GM12878 (cell line): ENCODE measurements around the gene TMEM63B. TPM values are rescaled to one million over a fixed set of nuclear protein-coding genes. Genes with fewer than 3 reads are reported as not detected.

Experiments
- ATAC-seq: fragments of 200-7000 bp; cut with Tn5 transposase; 3 replicates; pipeline ENCODE4 v1.9.1; 2020; ENCODE audit warnings: mild to moderate bottlenecking, moderate library complexity
- BruUV-seq: library from RNA; stranded (reverse); fragments of 400-500 nt; replicated peaks from 2 replicates; lab custom pipeline; 2021; lab: Mats Ljungman, UMichigan
- CTCF ChIA-PET: fragments of 300-600 bp; sonication (Branson Sonifier 250); formaldehyde crosslinking; extraction: SDS; loops from one replicate; lab custom pipeline; 2021; ENCODE audit warnings: inconsistent platforms; lab: Yijun Ruan, JAX
- POLR2A ChIA-PET: fragments of 350-600 bp; formaldehyde crosslinking; extraction: SDS; loops from one replicate; lab custom pipeline; 2021; ENCODE audit warnings: inconsistent platforms; lab: Charles Lee
- RAD21 ChIA-PET: fragments of 300-600 bp; sonication (Branson Sonifier 250); formaldehyde crosslinking; loops from one replicate; lab custom pipeline; 2023; ENCODE audit warnings: antibody characterized with exemption; ENCODE audit not compliant: unreplicated experiment; lab: Charles Lee
- SMC1A ChIA-PET: fragments of 300-600 bp; sonication (Branson Sonifier 250); formaldehyde crosslinking; loops from one replicate; lab custom pipeline; 2023; ENCODE audit not compliant: unreplicated experiment, uncharacterized antibody; lab: Charles Lee
- DNase-seq: peaks from one replicate; pipeline ENCODE4 v3.0.0-alpha.2; 2011; ENCODE audit warnings: low read depth, low spot score
- FAIRE-seq: peaks from 3 replicates; lab custom pipeline; 2011; peaks lifted over from hg19 to GRCh38; lab: Jason Lieb, UNC
- H2AFZ ChIP-seq: 2 replicates; pipeline ENCODE4 v1.6.0; 2011; ENCODE audit warnings: low read depth, low read length, control low read depth; ENCODE audit not compliant: control insufficient read depth
- H3K27ac ChIP-seq: 2 replicates; pipeline ENCODE4 v1.5.1; 2011; ENCODE audit warnings: control low read depth; ENCODE audit not compliant: control insufficient read depth, insufficient read depth
- H3K27me3 ChIP-seq, 2 experiments: replicated peaks in 1 of 2; 2 replicates each; pipeline versions ENCODE4 v1.6.0 to v1.6.1; 2011; ENCODE audit warnings: low read length in 1 of 2; ENCODE audit not compliant: control insufficient read depth in 2 of 2, insufficient read depth in 2 of 2
- H3K36me3 ChIP-seq, 2 experiments: 2 replicates each; pipeline ENCODE4 v1.5.1; 2011; ENCODE audit warnings: low read length in 1 of 2; ENCODE audit not compliant: control insufficient read depth in 2 of 2, insufficient read depth in 2 of 2
- H3K4me1 ChIP-seq: 2 replicates; pipeline ENCODE4 v1.6.1; 2011; ENCODE audit warnings: mild to moderate bottlenecking, low read length, moderate library complexity, mixed read lengths; ENCODE audit not compliant: control insufficient read depth, insufficient read depth
- H3K4me2 ChIP-seq: 2 replicates; pipeline ENCODE4 v1.6.0; 2011; ENCODE audit warnings: control low read depth; ENCODE audit not compliant: control insufficient read depth, insufficient read depth
- H3K4me3 ChIP-seq: fragments of 200-600 bp; sonication (generic); 2 replicates; pipeline ENCODE4 v1.5.1; 2016
- H3K79me2 ChIP-seq: 2 replicates; pipeline ENCODE4 v1.6.0; 2011; ENCODE audit warnings: low read length; ENCODE audit not compliant: control insufficient read depth, insufficient read depth
- H3K9ac ChIP-seq: 2 replicates; pipeline ENCODE4 v1.8.0; 2011; ENCODE audit warnings: low read length, control low read depth, mixed read lengths; ENCODE audit not compliant: control insufficient read depth, insufficient read depth
- H3K9me3 ChIP-seq: replicated peaks from 3 replicates; pipeline ENCODE4 v1.5.1; 2011; ENCODE audit warnings: mild to moderate bottlenecking, low read length; ENCODE audit not compliant: control insufficient read depth, insufficient read depth
- H4K20me1 ChIP-seq: 2 replicates; pipeline ENCODE4 v1.6.0; 2011; ENCODE audit not compliant: control insufficient read depth, insufficient read depth
- MTA2 ChIP-seq: fragments of 450-650 bp; IDR thresholded peaks from 2 replicates; pipeline ENCODE4 v1.6.1; 2016; ENCODE audit warnings: low read depth, mild to moderate bottlenecking, moderate library complexity
- MYB ChIP-seq: fragments of 150-350 bp; IDR thresholded peaks from 2 replicates; pipeline ENCODE4 v1.6.1; 2014; ENCODE audit warnings: mild to moderate bottlenecking, low read depth, low read length, borderline replicate concordance
- WRNIP1 ChIP-seq: IDR thresholded peaks from 2 replicates; pipeline ENCODE4 v1.6.1; 2011; ENCODE audit warnings: low read depth, low read length, improper control_type of control experiment, borderline replicate concordance
- ZNF217 ChIP-seq: fragments of 450-650 bp; IDR thresholded peaks from 2 replicates; pipeline ENCODE4 v1.6.1; 2017; ENCODE audit warnings: antibody characterized with exemption, mild to moderate bottlenecking
- WGBS: methylation state at CpG from one replicate; pipeline ENCODE4 v1.1.6; 2016; ENCODE audit warnings: low lambda C conversion rate; ENCODE audit not compliant: insufficient replicate concordance, insufficient coverage; ENCODE audit errors: missing lambda C conversion rate; 5-methylcytosine and 5-hydroxymethylcytosine counted together
- in situ Hi-C: fragments of 300-500 bp; cut with MboI; formaldehyde crosslinking; loops from 9 replicates; pipeline ENCODE4 v1.14.3; 2018; ENCODE audit warnings: mixed read lengths
- intact Hi-C: fragments of 100-400 bp; cut with micrococcal nuclease; formaldehyde crosslinking; loops from one replicate; pipeline ENCODE4 v1.14.2; 2022; ENCODE audit not compliant: unreplicated experiment
- polyA plus RNA-seq, 11 experiments: library from polyadenylated mRNA; depleted of rRNA in 4 of 11; unstranded in 6 of 11; stranded (reverse) in 5 of 11; fragments of >200 nt; fragmentation: Nextera tagmentation in 4 of 11; fragmentation: Illumina TruSeq in 1 of 11; extraction: Ambion mirVana in 4 of 11; extraction: Trizol in 1 of 11; gene quantifications; 1 replicate in 1 of 11; 2 replicates in 10 of 11; pipeline versions ENCODE4 v1.2.1 to v1.2.3, GENCODE V29; 2011 to 2016; ENCODE audit warnings: inconsistent platforms in 2 of 11, missing spikeins in 2 of 11, low read depth in 1 of 11
- total RNA-seq, 4 experiments: library from RNA; depleted of rRNA in 3 of 4; stranded (reverse); fragments of >200 nt in 3 of 4; fragmentation: Illumina TruSeq in 1 of 4; extraction: Trizol in 1 of 4; gene quantifications; 2 replicates each; pipeline versions ENCODE4 v1.2.1 to v1.2.3, GENCODE V29; 2013 to 2021
- TF ChIP-seq, protein P1 (sequence below): fragments of 450-650 bp; IDR thresholded peaks from 2 replicates; pipeline ENCODE4 v1.6.1; 2017; ENCODE audit warnings: mild to moderate bottlenecking, moderate library complexity
- TF ChIP-seq, protein P2 (sequence below): IDR thresholded peaks from 2 replicates; pipeline ENCODE4 v1.6.1; 2011; ENCODE audit warnings: mild to moderate bottlenecking, low read depth, low read length, moderate library complexity; ENCODE audit not compliant: insufficient replicate concordance

TMEM63B gene
- total and polyA plus RNA-seq, 10 of the 15 experiments (the other 5 are each of a cell fraction or from before 2014, with no cell fraction given): 0.09 to 15.0 (median 7.1) TPM; not detected in 1

DNA sequence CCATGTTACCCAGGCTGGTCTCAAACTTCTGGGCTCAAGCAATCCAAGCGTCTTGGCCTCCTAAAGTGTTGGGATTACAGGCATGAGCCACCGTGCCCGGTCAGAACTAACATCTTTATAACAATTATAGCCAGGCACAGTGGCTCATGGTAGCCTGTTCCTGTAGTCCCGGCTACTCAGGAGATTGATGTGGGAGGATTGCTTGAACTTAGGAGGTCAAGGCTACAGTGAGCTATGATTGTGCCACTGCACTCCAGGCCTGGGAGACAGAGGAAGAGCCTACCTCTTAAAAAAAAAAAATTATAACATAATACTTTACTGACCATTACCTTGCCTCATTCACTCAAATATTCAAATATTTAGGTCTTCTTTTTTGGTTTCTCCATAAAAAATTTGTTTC lies 72.5 kb downstream of the TMEM63B start (continued):
- no peak for TF ChIP-seq MYB
- TF ChIP-seq, protein P1, sequence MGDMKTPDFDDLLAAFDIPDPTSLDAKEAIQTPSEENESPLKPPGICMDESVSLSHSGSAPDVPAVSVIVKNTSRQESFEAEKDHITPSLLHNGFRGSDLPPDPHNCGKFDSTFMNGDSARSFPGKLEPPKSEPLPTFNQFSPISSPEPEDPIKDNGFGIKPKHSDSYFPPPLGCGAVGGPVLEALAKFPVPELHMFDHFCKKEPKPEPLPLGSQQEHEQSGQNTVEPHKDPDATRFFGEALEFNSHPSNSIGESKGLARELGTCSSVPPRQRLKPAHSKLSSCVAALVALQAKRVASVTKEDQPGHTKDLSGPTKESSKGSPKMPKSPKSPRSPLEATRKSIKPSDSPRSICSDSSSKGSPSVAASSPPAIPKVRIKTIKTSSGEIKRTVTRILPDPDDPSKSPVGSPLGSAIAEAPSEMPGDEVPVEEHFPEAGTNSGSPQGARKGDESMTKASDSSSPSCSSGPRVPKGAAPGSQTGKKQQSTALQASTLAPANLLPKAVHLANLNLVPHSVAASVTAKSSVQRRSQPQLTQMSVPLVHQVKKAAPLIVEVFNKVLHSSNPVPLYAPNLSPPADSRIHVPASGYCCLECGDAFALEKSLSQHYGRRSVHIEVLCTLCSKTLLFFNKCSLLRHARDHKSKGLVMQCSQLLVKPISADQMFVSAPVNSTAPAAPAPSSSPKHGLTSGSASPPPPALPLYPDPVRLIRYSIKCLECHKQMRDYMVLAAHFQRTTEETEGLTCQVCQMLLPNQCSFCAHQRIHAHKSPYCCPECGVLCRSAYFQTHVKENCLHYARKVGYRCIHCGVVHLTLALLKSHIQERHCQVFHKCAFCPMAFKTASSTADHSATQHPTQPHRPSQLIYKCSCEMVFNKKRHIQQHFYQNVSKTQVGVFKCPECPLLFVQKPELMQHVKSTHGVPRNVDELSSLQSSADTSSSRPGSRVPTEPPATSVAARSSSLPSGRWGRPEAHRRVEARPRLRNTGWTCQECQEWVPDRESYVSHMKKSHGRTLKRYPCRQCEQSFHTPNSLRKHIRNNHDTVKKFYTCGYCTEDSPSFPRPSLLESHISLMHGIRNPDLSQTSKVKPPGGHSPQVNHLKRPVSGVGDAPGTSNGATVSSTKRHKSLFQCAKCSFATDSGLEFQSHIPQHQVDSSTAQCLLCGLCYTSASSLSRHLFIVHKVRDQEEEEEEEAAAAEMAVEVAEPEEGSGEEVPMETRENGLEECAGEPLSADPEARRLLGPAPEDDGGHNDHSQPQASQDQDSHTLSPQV: no peak

DNA sequence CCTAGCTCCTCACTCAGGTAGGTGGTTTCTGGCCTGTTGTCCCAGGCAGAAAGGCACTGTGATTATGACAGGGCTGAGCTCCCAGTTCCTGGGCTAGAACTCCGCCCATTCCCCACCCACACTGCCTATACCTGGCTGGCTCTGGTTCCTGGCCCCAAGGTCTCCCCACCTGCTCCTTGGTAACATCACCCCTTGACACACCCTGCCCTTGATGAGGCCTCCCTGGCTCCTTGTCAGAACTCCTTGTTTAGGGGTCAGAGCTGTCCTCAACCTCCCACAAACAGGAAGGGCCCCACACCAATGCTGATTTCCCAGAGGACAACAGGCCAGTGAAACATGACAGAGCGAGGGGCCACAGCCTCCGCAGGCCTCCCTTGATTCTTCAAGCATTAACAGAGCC lies 73.8 kb downstream of the TMEM63B start:
- H2AFZ ChIP-seq: no peak overlapping the region
- no peaks in the 10 kb centered on the region for H3K36me3 ChIP-seq
- FAIRE-seq (no peak), ATAC-seq (peak; percentile 31; the same call in 2 of the 3 replicates), DNase-seq (no peak)
- intact Hi-C loops (no loop called here), in situ Hi-C loops (no loop called here)
- SMC1A ChIA-PET: interaction anchor here (1.1 to 2.0 kb wide), 3 partner anchors 9 to 15 kb away, joined by 3 to 11 read pairs (median 3); partner anchors contain the start of gene MYMX
- no peaks in the 10 kb centered on the region for H4K20me1 ChIP-seq
- no peaks in the 10 kb centered on the region for H3K79me2 ChIP-seq
- no peak overlapping the region for H3K4me3 ChIP-seq
- TF ChIP-seq MTA2 (no peak), ZNF217 (no peak), WRNIP1 (no peak)
- TF ChIP-seq, protein P2, sequence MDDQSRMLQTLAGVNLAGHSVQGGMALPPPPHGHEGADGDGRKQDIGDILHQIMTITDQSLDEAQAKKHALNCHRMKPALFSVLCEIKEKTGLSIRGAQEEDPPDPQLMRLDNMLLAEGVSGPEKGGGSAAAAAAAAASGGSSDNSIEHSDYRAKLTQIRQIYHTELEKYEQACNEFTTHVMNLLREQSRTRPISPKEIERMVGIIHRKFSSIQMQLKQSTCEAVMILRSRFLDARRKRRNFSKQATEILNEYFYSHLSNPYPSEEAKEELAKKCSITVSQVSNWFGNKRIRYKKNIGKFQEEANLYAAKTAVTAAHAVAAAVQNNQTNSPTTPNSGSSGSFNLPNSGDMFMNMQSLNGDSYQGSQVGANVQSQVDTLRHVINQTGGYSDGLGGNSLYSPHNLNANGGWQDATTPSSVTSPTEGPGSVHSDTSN: no peak
- RAD21 ChIA-PET: no interaction called here
- H3K27ac ChIP-seq: no peak overlapping the region
- no peaks in the 10 kb centered on the region for H3K27me3 ChIP-seq
- BruUV-seq: no TSS peak
- 0% methylated on average over 3 of the region's 3 CpGs for WGBS
- H3K4me2 ChIP-seq: no peak overlapping the region
- H3K9me3 ChIP-seq: no peaks in the 10 kb centered on the region
- POLR2A ChIA-PET: interaction anchor here (1.1 to 1.6 kb wide), 3 partner anchors 9 to 22 kb away, joined by 3 to 4 read pairs (median 3); partner anchors contain the start of gene SLC29A1
- CTCF ChIA-PET: interaction anchor here (0.8 to 1.7 kb wide), 3 partner anchors 8 to 105 kb away, joined by 3 to 6 read pairs (median 3); no protein-coding TSS in a partner anchor
- H3K4me1 ChIP-seq: no peaks in the 10 kb centered on the region
- no peak overlapping the region for H3K9ac ChIP-seq
